ENCODE measurements around the gene DENND1A. TPM values are rescaled to one million over a fixed set of nuclear protein-coding genes. Genes with fewer than 3 reads are reported as not detected.

DENND1A gene
- total RNA-seq, 4 donors from 2014 or later, result 19.2 to 26.9 (median 24.0) TPM

GRCh38 chr9:123685489-123686083, 244.3 kb downstream of the DENND1A start:
- DNase-seq (ENCODE audit: extremely low spot score), result no peak
- Histone ChIP-seq H3K36me3 (no peaks in the 10 kb centered on the region), H3K27me3 (no peaks in the 10 kb centered on the region), H3K9me3 (no peaks in the 10 kb centered on the region), H3K4me1 (peaks cover 11 to 17% (median 14%) of the 10 kb centered on the region in 4 donors), H3K4me3 (no peak overlapping the region), H3K27ac (replicated peaks in 1 of 4) (no peak overlapping the region)
- intact Hi-C loops (cut with DNase I), result no loop called here
- TF ChIP-seq POLR2AphosphoS5 (IDR thresholded peaks at IDR 0.05), result no peak
- TF ChIP-seq CTCF (IDR thresholded peaks at IDR 0.05), result no peak
- TF ChIP-seq POLR2A (IDR thresholded peaks at IDR 0.05; ENCODE audit: low read depth), result no peak
- TF ChIP-seq EP300 (IDR thresholded peaks at IDR 0.05), result no peak
- WGBS, result 93% methylated on average over 2 of the region's 2 CpGs

- DNase-seq (ENCODE audit: extremely low spot score), result no peak
- Histone ChIP-seq H3K4me3 (no peak overlapping the region), H3K9me3 (no peaks in the 10 kb centered on the region), H3K27me3 (no peaks in the 10 kb centered on the region), H3K4me1 (peaks cover 15 to 19% (median 16%) of the 10 kb centered on the region in 4 donors), H3K27ac (replicated peaks in 1 of 4) (no peak overlapping the region), H3K36me3 (no peaks in the 10 kb centered on the region)
- no peak for TF ChIP-seq CTCF (IDR thresholded peaks at IDR 0.05)
- no peak for TF ChIP-seq POLR2A (IDR thresholded peaks at IDR 0.05; ENCODE audit: low read depth)
- no peak for TF ChIP-seq EP300 (IDR thresholded peaks at IDR 0.05)
- TF ChIP-seq POLR2AphosphoS5 (IDR thresholded peaks at IDR 0.05), result no peak
- WGBS, result 82% methylated on average over 2 of the region's 2 CpGs
- intact Hi-C loops (cut with DNase I), result no loop called here
Observed at GRCh38 chr9:123684393-123685149, 245.4 kb downstream of the DENND1A start.

GRCh38 chr9:123682746-123683145, 247.2 kb downstream of the DENND1A start:
- no peaks in the 10 kb centered on the region for H3K27me3 ChIP-seq
- WGBS, result 96% methylated on average over 2 of the region's 2 CpGs
- H3K9me3 ChIP-seq, result no peaks in the 10 kb centered on the region
- no peak overlapping the region for H3K4me3 ChIP-seq
- no peak overlapping the region for H3K27ac ChIP-seq (replicated peaks in 1 of 4)
- H3K36me3 ChIP-seq, result no peaks in the 10 kb centered on the region
- peaks cover 20 to 31% (median 24%) of the 10 kb centered on the region in 4 donors for H3K4me1 ChIP-seq
- intact Hi-C loops (cut with DNase I), result no loop called here
- no peak for DNase-seq (ENCODE audit: extremely low spot score)
- TF ChIP-seq POLR2A (IDR thresholded peaks at IDR 0.05; ENCODE audit: low read depth) (no peak), EP300 (IDR thresholded peaks at IDR 0.05) (no peak), CTCF (IDR thresholded peaks at IDR 0.05) (no peak), POLR2AphosphoS5 (IDR thresholded peaks at IDR 0.05) (no peak)

- H3K4me3 ChIP-seq, result no peak overlapping the region
- no peaks in the 10 kb centered on the region for H3K27me3 ChIP-seq
- intact Hi-C loops (cut with DNase I), result no loop called here
- H3K9me3 ChIP-seq, result no peaks in the 10 kb centered on the region
- no peak for TF ChIP-seq CTCF (IDR thresholded peaks at IDR 0.05)
- TF ChIP-seq EP300 (IDR thresholded peaks at IDR 0.05), result no peak
- no peak for TF ChIP-seq POLR2AphosphoS5 (IDR thresholded peaks at IDR 0.05)
- no peak for TF ChIP-seq POLR2A (IDR thresholded peaks at IDR 0.05; ENCODE audit: low read depth)
- H3K4me1 ChIP-seq, result peaks cover 5 to 20% (median 13%) of the 10 kb centered on the region in 4 donors
- H3K27ac ChIP-seq (replicated peaks in 1 of 4), result no peak overlapping the region
- no peaks in the 10 kb centered on the region for H3K36me3 ChIP-seq
- 94% methylated on average over 6 of the region's 8 CpGs for WGBS
- DNase-seq (ENCODE audit: extremely low spot score), result no peak
Observed at GRCh38 chr9:123680352-123680751, 249.6 kb downstream of the DENND1A start.
